HG02885 (cell line): ENCODE measurements around the gene CLCNKA.
"Not testable (repeated sequence)": the region's sequence is repeated elsewhere in the genome, so short reads cannot be mapped to it uniquely, and the experiment has no call there.

Experiments used
- ATAC-seq: cut with Tn5 transposase; IDR thresholded peaks from one replicate; pipeline ENCODE4 v1.9.1; 2021; ENCODE audit warnings: mild to moderate bottlenecking; ENCODE audit not compliant: unreplicated experiment, poor library complexity

CLCNKA gene

GRCh38 chr1:16015960-16016901 is 5.6 kb upstream of the CLCNKA start:
- ATAC-seq, result no peak

- no peak for ATAC-seq
Measured at GRCh38 chr1:16017076-16017460, 4.8 kb upstream of the CLCNKA start.

- ATAC-seq, result no peak
Measured at GRCh38 chr1:16017461-16018303, 4.2 kb upstream of the CLCNKA start, which contains the start of gene HSPB7. HSPB7 (minus strand) TSS chr1:16018043; CDS start chr1:16017963, 80 bp downstream.

GRCh38 chr1:16018308-16018707 is 3.5 kb upstream of the CLCNKA start:
- ATAC-seq, result no peak

GRCh38 chr1:16018749-16019643 is 2.8 kb upstream of the CLCNKA start:
- no peak for ATAC-seq

GRCh38 chr1:16019644-16020277 is 2.1 kb upstream of the CLCNKA start:
- ATAC-seq, result no peak

GRCh38 chr1:16020325-16020724 is 1.5 kb upstream of the CLCNKA start:
- ATAC-seq, result no peak

- ATAC-seq, result not testable (repeated sequence)
Measured at GRCh38 chr1:16020878-16021277, 958 bp upstream of the CLCNKA start.

GRCh38 chr1:16022393-16022792 is 557 bp downstream of the CLCNKA start:
- no peak for ATAC-seq

- ATAC-seq, result no peak
Measured at GRCh38 chr1:16023050-16023653, 1.3 kb downstream of the CLCNKA start.

GRCh38 chr1:16026302-16026701 is 4.5 kb downstream of the CLCNKA start:
- not testable (repeated sequence) for ATAC-seq

- no peak for ATAC-seq
Measured at GRCh38 chr1:16026723-16027484, 5.1 kb downstream of the CLCNKA start.

- ATAC-seq, result no peak
Measured at GRCh38 chr1:16028237-16029002, 6.6 kb downstream of the CLCNKA start.

GRCh38 chr1:16029003-16029268 is 7.1 kb downstream of the CLCNKA start:
- ATAC-seq, result not testable (repeated sequence)

GRCh38 chr1:16029288-16029687 is 7.5 kb downstream of the CLCNKA start:
- no peak for ATAC-seq

GRCh38 chr1:16031551-16031950 is 9.7 kb downstream of the CLCNKA start:
- ATAC-seq, result no peak

- ATAC-seq, result peak; percentile 60
Measured at GRCh38 chr1:16032388-16033102, 10.7 kb downstream of the CLCNKA start.
